ENCODE data around the gene TARBP1. TPM values are rescaled to one million over a fixed set of nuclear protein-coding genes. Genes with fewer than 3 reads are reported as not detected.

The TARBP1 gene
- total and polyA plus RNA-seq, 2 of the 8 experiments (the other 6 are each of a cell fraction or from before 2014, with no cell fraction given) = 21.9 to 32.3 TPM

- no peak overlapping the region for H2BK120ac ChIP-seq (replicated peaks; ENCODE audit: low read depth, low read length)
- H3K56ac ChIP-seq (replicated peaks; ENCODE audit: insufficient read length, low read depth, low read length) = no peak overlapping the region
- POLR2A ChIA-PET (ENCODE audit: partially characterized antibody) = no interaction called here
- no peaks in the 10 kb centered on the region for H3K79me2 ChIP-seq (ENCODE audit: control insufficient read depth in 1 of 2, insufficient read depth in 2 of 2, low read length in 2 of 2)
- H3K4ac ChIP-seq (replicated peaks; ENCODE audit: insufficient read length, low read depth, low read length) = no peak overlapping the region
- H3K79me1 ChIP-seq (ENCODE audit: low read depth, low read length) = no peaks in the 10 kb centered on the region
- no peak overlapping the region for H4K8ac ChIP-seq (ENCODE audit: extremely low read depth, insufficient read depth, low read length)
- DNase-seq (ENCODE audit: low read depth in 1 of 2, low spot score in 2 of 2) (no peak), FAIRE-seq (no peak)
- no peak overlapping the region for H2BK15ac ChIP-seq (ENCODE audit: low read length)
- H3K14ac ChIP-seq (ENCODE audit: insufficient read length) = no peak overlapping the region
- H4K20me1 ChIP-seq (replicated peaks in 1 of 2; ENCODE audit: control insufficient read depth in 1 of 2, insufficient read depth in 2 of 2, low read length in 2 of 2) = no peaks in the 10 kb centered on the region
- no peak overlapping the region for H4K91ac ChIP-seq (replicated peaks; ENCODE audit: insufficient read length, low read length)
- no peak overlapping the region for H4K5ac ChIP-seq (ENCODE audit: insufficient read length, low read depth, low read length)
- no peak overlapping the region for H3K9ac ChIP-seq (replicated peaks in 1 of 4; ENCODE audit: extremely low read depth in 1 of 4, low read depth in 3 of 4, low read length in 3 of 4)
- no peaks in the 10 kb centered on the region; a peak in 1 of 7 replicates for H3K27me3 ChIP-seq (replicated peaks in 1 of 4; ENCODE audit: control insufficient read depth in 3 of 4, extremely low read depth in 1 of 4, insufficient read depth in 3 of 4, low read length in 3 of 4)
- H3K9me3 ChIP-seq (ENCODE audit: insufficient read depth in 2 of 2, low read depth in 1 of 2, low read length in 1 of 2) = no peaks in the 10 kb centered on the region
- TF ChIP-seq RAD21 (IDR thresholded peaks at IDR 0.05 in 1 of 2, conservative IDR thresholded peaks at IDR 0.05 in 1 of 2; ENCODE audit: low read depth in 2 of 2, low read length in 2 of 2) (peak in 1 of 2 experiments; percentile 12; a peak in 1 of 4 replicates), RFX5 (IDR thresholded peaks at IDR 0.05; ENCODE audit: borderline replicate concordance, low read depth, low read length) (no peak)
- CTCF ChIA-PET (ENCODE audit: partially characterized antibody) = interaction anchor here (1.1 to 1.7 kb wide), 2 partner anchors 39 to 44 kb away, joined by 3 read pairs; no protein-coding TSS in a partner anchor
- no peak overlapping the region for H2AK5ac ChIP-seq (ENCODE audit: low read depth, low read length)
- no peaks in the 10 kb centered on the region for H3K23me2 ChIP-seq (ENCODE audit: low read depth, low read length)
- no peak overlapping the region for H3K27ac ChIP-seq (ENCODE audit: low read depth, low read length)
- no peaks in the 10 kb centered on the region for H3K36me3 ChIP-seq (ENCODE audit: control insufficient read depth in 2 of 4, insufficient read depth in 4 of 4, low read length in 3 of 4)
- H3K18ac ChIP-seq (ENCODE audit: extremely low read depth, low read length) = no peak overlapping the region
- WGBS, 2 experiments (ENCODE audit: extremely low coverage in 1 of 2, insufficient coverage in 1 of 2, insufficient read length in 1 of 2, insufficient replicate concordance in 2 of 2, low coverage in 1 of 2, low lambda C conversion rate in 2 of 2, missing lambda C conversion rate in 1 of 2) = 89% methylated on average over 12 of the region's 12 CpGs; no CpG with 5 or more reads in 1 of the 2 experiments
- no peak overlapping the region for H2BK20ac ChIP-seq (ENCODE audit: low read length)
- H2BK12ac ChIP-seq (ENCODE audit: low read depth, low read length) = no peak overlapping the region
- H3K4me1 ChIP-seq (replicated peaks in 1 of 4; ENCODE audit: control insufficient read depth in 3 of 4, insufficient read depth in 4 of 4, low read length in 3 of 4) = peaks cover 0 to 3% (median 0%) of the 10 kb centered on the region in 4 experiments; a peak in 1 of 7 replicates
- no peak overlapping the region for H2AFZ ChIP-seq (ENCODE audit: low read length)
- no peak overlapping the region for H3K4me2 ChIP-seq (ENCODE audit: insufficient read depth in 1 of 2, low read depth in 2 of 2, low read length in 2 of 2)
- no peak overlapping the region for H3K4me3 ChIP-seq (ENCODE audit: extremely low read depth in 1 of 4, insufficient read depth in 2 of 4, low read depth in 3 of 4, low read length in 4 of 4)
- H3K23ac ChIP-seq (ENCODE audit: insufficient read length) = no peak overlapping the region
- H2BK5ac ChIP-seq (ENCODE audit: low read depth, low read length) = no peak overlapping the region
These were observed 110.5 kb downstream of the TARBP1 start for GRCh38 chr1:234368320-234369032.
